OCI-LY7 (cell line): ENCODE measurements around the gene TJP1.

Experiments
- EZH2phosphoT487 ChIP-seq: fragments of 200-600 bp; sonication (generic); IDR thresholded peaks from 2 replicates; pipeline ENCODE4 v1.6.1; 2018; ENCODE audit warnings: low read depth, borderline replicate concordance, mild to moderate bottlenecking, mixed run types, antibody characterized with exemption, low read length, moderate library complexity, mixed read lengths
- TF ChIP-seq, protein P1 (sequence below): fragments of 200-600 bp; sonication (generic); conservative IDR thresholded peaks from 2 replicates; pipeline ENCODE4 v1.5.1; 2014; ENCODE audit warnings: mild to moderate bottlenecking, antibody characterized with exemption, low read length, moderate library complexity, mixed read lengths

- TF ChIP-seq, protein P1, sequence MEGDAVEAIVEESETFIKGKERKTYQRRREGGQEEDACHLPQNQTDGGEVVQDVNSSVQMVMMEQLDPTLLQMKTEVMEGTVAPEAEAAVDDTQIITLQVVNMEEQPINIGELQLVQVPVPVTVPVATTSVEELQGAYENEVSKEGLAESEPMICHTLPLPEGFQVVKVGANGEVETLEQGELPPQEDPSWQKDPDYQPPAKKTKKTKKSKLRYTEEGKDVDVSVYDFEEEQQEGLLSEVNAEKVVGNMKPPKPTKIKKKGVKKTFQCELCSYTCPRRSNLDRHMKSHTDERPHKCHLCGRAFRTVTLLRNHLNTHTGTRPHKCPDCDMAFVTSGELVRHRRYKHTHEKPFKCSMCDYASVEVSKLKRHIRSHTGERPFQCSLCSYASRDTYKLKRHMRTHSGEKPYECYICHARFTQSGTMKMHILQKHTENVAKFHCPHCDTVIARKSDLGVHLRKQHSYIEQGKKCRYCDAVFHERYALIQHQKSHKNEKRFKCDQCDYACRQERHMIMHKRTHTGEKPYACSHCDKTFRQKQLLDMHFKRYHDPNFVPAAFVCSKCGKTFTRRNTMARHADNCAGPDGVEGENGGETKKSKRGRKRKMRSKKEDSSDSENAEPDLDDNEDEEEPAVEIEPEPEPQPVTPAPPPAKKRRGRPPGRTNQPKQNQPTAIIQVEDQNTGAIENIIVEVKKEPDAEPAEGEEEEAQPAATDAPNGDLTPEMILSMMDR, result no peak
- TF ChIP-seq EZH2phosphoT487, result no peak
Observed at GRCh38 chr15:29825227-29825626, 3.0 kb upstream of the TJP1 start.
